Left ventricle myocardium inferior (tissue), 1 donor: ENCODE results near the gene WASL. TPM values are rescaled to one million over a fixed set of nuclear protein-coding genes. Genes with fewer than 3 reads are reported as not detected.

Experiments
- DNase-seq: peaks from one replicate; pipeline ENCODE4 v3.0.0-alpha.2; 2020
- H3K27ac ChIP-seq: fragments of 200-600 bp; replicated peaks from 2 replicates; pipeline ENCODE4 v1.8.0; 2021
- H3K27me3 ChIP-seq: fragments of 200-600 bp; 2 replicates; pipeline ENCODE4 v1.8.0; 2021; ENCODE audit warnings: low read depth
- H3K36me3 ChIP-seq: fragments of 200-600 bp; 2 replicates; pipeline ENCODE4 v1.8.0; 2021
- H3K4me1 ChIP-seq: fragments of 200-600 bp; 2 replicates; pipeline ENCODE4 v1.8.0; 2021
- H3K4me3 ChIP-seq: fragments of 200-600 bp; 2 replicates; pipeline ENCODE4 v1.8.0; 2021; ENCODE audit warnings: mild to moderate bottlenecking, moderate library complexity
- H3K9me3 ChIP-seq: fragments of 200-600 bp; replicated peaks from 2 replicates; pipeline ENCODE4 v1.8.0; 2021
- intact Hi-C: fragments of 100-400 bp; cut with micrococcal nuclease; formaldehyde crosslinking; loops from one replicate; pipeline ENCODE4 v1.11.0; 2022
- total RNA-seq: library from RNA; stranded (reverse); fragmentation: NEBNext Ultra II Directional; extraction: Animal tissue kit (Norgen Biotek cat#: 25700); gene quantifications from one replicate; pipeline ENCODE4 v1.2.1, GENCODE V29; 2021
- TF ChIP-seq, protein P1 (sequence below): fragments of 200-600 bp; IDR thresholded peaks from 2 replicates; pipeline ENCODE4 v1.8.0; 2021; ENCODE audit warnings: antibody characterized with exemption, mild to moderate bottlenecking, borderline replicate concordance
- donor health status: DM: no; HTN: yes; CAD: no; lungs with severe emphysema.

The WASL gene
- total RNA-seq, 1 donor from 2014 or later = 27.5 TPM

DNA sequence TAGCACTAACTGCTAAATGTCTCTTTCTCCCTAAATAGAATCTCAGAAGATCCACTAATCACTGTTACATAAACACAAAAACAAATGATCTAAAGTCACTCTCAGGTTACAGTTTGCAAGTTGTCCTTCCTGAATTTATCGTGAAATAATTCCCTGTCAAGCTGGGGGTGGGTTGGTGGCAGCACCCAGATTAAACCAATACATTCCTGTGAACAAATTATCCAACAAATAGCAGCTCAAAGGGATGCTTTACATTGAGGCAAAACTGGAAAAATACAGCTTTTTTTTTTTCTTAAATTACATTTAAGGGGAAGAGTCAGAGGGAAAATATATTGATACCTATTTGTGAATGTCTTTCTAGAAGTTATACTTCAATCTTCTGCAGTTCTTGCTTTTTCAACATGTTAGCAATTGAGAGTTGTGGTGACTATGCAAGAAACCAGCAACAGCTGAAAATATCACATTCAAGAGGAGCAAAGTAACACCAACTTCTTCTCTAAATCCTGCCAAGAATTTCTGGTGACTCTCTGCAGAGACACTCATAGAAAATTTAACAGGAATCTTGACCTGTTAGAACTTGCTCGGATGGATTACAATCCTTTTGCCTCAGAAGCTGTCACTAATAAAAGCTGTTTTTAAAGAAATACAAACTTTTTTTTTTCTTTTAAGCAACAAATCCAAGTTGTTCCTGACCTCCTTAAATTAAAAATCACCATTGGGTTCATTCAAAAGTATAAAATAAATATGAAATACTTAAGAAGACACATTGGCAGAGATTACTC, 74.2 kb downstream of the WASL start:
- Histone ChIP-seq H3K27me3 (no peaks in the 10 kb centered on the region), H3K36me3 (no peaks in the 10 kb centered on the region), H3K27ac (peak overlapping the region; percentile 51), H3K4me3 (no peak overlapping the region), H3K9me3 (no peaks in the 10 kb centered on the region), H3K4me1 (peaks cover 54% of the 10 kb centered on the region)
- DNase-seq = no peak
- intact Hi-C loops = no loop called here
- TF ChIP-seq, protein P1, sequence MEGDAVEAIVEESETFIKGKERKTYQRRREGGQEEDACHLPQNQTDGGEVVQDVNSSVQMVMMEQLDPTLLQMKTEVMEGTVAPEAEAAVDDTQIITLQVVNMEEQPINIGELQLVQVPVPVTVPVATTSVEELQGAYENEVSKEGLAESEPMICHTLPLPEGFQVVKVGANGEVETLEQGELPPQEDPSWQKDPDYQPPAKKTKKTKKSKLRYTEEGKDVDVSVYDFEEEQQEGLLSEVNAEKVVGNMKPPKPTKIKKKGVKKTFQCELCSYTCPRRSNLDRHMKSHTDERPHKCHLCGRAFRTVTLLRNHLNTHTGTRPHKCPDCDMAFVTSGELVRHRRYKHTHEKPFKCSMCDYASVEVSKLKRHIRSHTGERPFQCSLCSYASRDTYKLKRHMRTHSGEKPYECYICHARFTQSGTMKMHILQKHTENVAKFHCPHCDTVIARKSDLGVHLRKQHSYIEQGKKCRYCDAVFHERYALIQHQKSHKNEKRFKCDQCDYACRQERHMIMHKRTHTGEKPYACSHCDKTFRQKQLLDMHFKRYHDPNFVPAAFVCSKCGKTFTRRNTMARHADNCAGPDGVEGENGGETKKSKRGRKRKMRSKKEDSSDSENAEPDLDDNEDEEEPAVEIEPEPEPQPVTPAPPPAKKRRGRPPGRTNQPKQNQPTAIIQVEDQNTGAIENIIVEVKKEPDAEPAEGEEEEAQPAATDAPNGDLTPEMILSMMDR = no peak

DNA sequence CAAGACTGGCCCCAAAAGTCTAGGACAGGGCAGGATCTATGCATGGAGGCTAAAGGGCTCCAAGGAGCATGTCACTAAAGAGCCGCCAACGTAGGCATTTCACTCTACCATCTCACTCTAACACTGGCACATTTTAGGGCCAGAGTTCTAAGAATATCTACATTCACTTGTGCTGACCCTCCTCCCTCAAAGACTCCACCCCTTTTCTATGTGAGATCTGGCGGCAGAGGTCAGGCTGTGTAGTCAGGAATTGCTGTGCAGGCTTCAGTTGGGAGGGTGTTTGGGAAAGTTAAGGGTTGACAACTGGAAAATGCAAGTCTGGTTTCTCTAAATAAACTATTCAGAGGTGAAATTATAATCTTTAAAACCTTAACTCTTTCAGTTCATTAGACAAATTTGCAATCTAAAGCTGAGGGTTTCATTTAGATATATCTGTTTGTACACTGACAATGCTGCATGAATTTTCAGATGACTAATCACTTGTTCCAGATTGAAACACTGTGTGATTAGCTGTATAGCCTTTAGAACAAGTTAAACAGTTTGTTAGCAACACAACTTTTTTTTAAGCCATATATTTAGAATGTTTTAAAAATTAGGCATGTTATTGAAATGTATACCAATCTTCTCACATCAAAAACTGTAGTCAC, 74.9 kb downstream of the WASL start:
- TF ChIP-seq, protein P1 = no peak
- Histone ChIP-seq H3K4me1 (peaks cover 53% of the 10 kb centered on the region), H3K4me3 (no peak overlapping the region), H3K36me3 (no peaks in the 10 kb centered on the region), H3K27ac (peak overlapping the region; percentile 51), H3K9me3 (no peaks in the 10 kb centered on the region), H3K27me3 (no peaks in the 10 kb centered on the region)
- DNase-seq = no peak
- intact Hi-C loops = no loop called here

DNA sequence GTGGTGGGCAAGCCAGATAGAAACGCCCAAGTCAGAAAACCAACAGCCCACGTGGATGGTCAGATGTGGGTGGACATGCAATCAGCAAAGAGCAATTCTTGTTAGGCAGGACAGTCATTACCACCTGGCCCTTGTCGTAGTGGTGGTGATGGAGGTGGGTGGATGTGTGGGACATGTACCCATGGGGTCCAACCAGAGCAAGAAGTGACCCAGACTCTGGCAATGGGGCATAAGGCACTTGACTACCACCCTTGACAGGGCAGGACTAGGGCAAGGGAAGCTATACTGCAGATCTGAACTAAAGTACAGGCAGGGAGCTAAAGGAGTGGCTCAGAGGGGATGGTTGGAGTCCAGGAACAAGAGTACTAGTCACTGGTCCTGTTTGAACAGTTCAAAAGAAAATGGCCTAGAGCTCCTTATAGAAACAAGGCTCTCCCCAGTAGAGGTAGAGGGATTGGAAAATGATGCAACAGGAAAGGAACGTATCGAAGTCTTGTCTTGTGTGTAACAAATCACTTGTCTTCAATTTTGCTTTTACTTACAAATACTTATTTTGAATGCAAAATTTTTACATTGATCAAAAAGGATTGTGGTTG, 75.6 kb downstream of the WASL start:
- no peak for DNase-seq
- Histone ChIP-seq H3K4me3 (no peak overlapping the region), H3K36me3 (no peaks in the 10 kb centered on the region), H3K27ac (peak overlapping the region; percentile 51), H3K27me3 (no peaks in the 10 kb centered on the region), H3K4me1 (peaks cover 46% of the 10 kb centered on the region), H3K9me3 (no peaks in the 10 kb centered on the region)
- TF ChIP-seq, protein P1 = no peak
- intact Hi-C loops = no loop called here

DNA sequence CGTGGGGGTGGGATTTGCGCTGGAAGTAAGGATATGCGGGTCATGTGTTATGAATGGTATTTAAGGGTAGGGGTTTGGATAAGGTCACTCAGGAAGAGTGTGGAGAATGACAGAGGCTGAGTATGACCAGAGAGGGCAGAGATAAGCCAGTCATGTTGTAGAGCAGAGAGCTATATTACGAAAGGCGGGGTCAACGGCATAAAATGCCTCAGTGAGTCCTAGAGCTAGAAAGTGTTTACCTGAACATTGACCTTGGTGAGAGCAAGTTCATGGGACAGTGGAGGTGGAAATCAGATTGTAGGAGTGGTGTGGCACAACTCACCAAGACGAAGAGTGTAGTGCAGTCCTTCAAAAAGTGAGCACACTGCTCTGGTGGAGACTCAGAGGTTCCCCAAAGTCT, 79.3 kb downstream of the WASL start:
- no peak overlapping the region for H3K4me3 ChIP-seq
- peaks cover 2% of the 10 kb centered on the region for H3K36me3 ChIP-seq
- H3K27me3 ChIP-seq = no peaks in the 10 kb centered on the region
- intact Hi-C loops = no loop called here
- H3K27ac ChIP-seq = peak overlapping the region; percentile 45
- no peak for DNase-seq
- no peaks in the 10 kb centered on the region for H3K9me3 ChIP-seq
- peaks cover 46% of the 10 kb centered on the region for H3K4me1 ChIP-seq
- TF ChIP-seq, protein P1 = no peak

DNA sequence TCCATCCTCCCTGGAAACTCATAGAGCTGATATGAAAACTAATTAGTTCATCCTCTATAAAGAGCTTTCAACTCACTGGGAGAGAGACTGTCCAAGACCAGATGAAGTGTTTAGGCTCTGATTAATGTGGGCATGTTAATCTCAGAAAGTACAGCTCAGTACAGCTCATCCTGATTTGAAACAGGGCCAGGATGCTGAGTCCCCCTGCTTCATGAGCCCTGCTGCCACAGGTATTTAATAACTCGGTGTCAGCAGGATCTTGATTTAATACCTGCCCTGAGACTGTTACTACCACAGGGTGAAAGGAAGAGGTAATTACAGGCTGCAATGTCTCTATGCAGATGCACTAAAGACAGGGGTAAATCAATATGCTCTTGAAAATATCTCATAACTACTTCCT, 82.3 kb downstream of the WASL start:
- Histone ChIP-seq H3K4me1 (peaks cover 37% of the 10 kb centered on the region), H3K9me3 (no peaks in the 10 kb centered on the region), H3K4me3 (peak overlapping the region; percentile 71), H3K27me3 (no peaks in the 10 kb centered on the region), H3K27ac (peak overlapping the region; percentile 30), H3K36me3 (peaks cover 18% of the 10 kb centered on the region)
- TF ChIP-seq, protein P1 = no peak
- intact Hi-C loops = no loop called here
- DNase-seq = no peak
